GM21423 (cell line): ENCODE data around the gene STX4.
"Not testable (repeated sequence)": the region's sequence is repeated elsewhere in the genome, so short reads cannot be mapped to it uniquely, and the experiment has no call there.

Source experiments
- ATAC-seq: cut with Tn5 transposase; IDR thresholded peaks from one replicate; pipeline ENCODE4 v1.9.1; 2021; ENCODE audit warnings: mild to moderate bottlenecking, moderate library complexity; ENCODE audit not compliant: unreplicated experiment

The STX4 gene

GRCh38 chr16:30997725-30998711 lies 35.3 kb upstream of the STX4 start:
- ATAC-seq: no peak

- ATAC-seq: no peak
Observed at GRCh38 chr16:30998852-30999761, 34.3 kb upstream of the STX4 start.

GRCh38 chr16:31000671-31001382 lies 32.5 kb upstream of the STX4 start:
- no peak for ATAC-seq

GRCh38 chr16:31001507-31002249 lies 31.7 kb upstream of the STX4 start:
- ATAC-seq: no peak

- no peak for ATAC-seq
Observed at GRCh38 chr16:31002250-31002700, 31.1 kb upstream of the STX4 start.

- no peak for ATAC-seq
Observed at GRCh38 chr16:31002862-31003341, 30.5 kb upstream of the STX4 start.

GRCh38 chr16:31003744-31004143 lies 29.6 kb upstream of the STX4 start:
- no peak for ATAC-seq

- ATAC-seq: no peak
Observed at GRCh38 chr16:31004658-31005057, 28.7 kb upstream of the STX4 start.

- no peak for ATAC-seq
Observed at GRCh38 chr16:31005350-31006085, 27.8 kb upstream of the STX4 start.

- ATAC-seq: no peak
Observed at GRCh38 chr16:31006086-31006385, 27.3 kb upstream of the STX4 start.

- no peak for ATAC-seq
Observed at GRCh38 chr16:31006589-31006988, 26.8 kb upstream of the STX4 start.

- ATAC-seq: no peak
Observed at GRCh38 chr16:31007684-31008083, 25.7 kb upstream of the STX4 start.

GRCh38 chr16:31008149-31008548 lies 25.2 kb upstream of the STX4 start:
- no peak for ATAC-seq

- no peak for ATAC-seq
Observed at GRCh38 chr16:31008551-31008950, 24.8 kb upstream of the STX4 start.

GRCh38 chr16:31009120-31009519 lies 24.2 kb upstream of the STX4 start:
- no peak for ATAC-seq

GRCh38 chr16:31009894-31010584 lies 23.3 kb upstream of the STX4 start:
- no peak for ATAC-seq

GRCh38 chr16:31010585-31011325 lies 22.6 kb upstream of the STX4 start, which contains the start of gene STX1B:
STX1B (minus strand) TSS chr16:31010638; CDS start chr16:31010396, 242 bp downstream.
- no peak for ATAC-seq

- ATAC-seq: not testable (repeated sequence)
Observed at GRCh38 chr16:31011815-31012214, 21.5 kb upstream of the STX4 start.
